NB4 (cell line): ENCODE results near the gene HDGFL2.

ENCODE experiments used
- DNase-seq: peaks from one replicate; pipeline ENCODE4 v3.0.0; 2010; ENCODE audit warnings: low read depth
- H3K4me3 ChIP-seq: one replicate; pipeline ENCODE4 v1.5.1; 2011; ENCODE audit warnings: mild to moderate bottlenecking, low read depth, low read length, moderate library complexity
- MYC ChIP-seq: IDR thresholded peaks from 2 replicates; pipeline ENCODE4 v1.6.1; 2011; ENCODE audit warnings: low read depth, low read length
- POLR2A ChIP-seq: IDR thresholded peaks from 2 replicates; pipeline ENCODE4 v1.6.1; 2011; ENCODE audit warnings: mild to moderate bottlenecking; ENCODE audit not compliant: insufficient read length; ENCODE audit errors: extremely low read depth
- TF ChIP-seq, protein P1 (sequence below): IDR thresholded peaks from 2 replicates; pipeline ENCODE4 v1.6.1; 2011; ENCODE audit warnings: low read depth, low read length
- TF ChIP-seq, protein P2 (sequence below): IDR thresholded peaks from one replicate; pipeline ENCODE4 v1.5.1; 2012; ENCODE audit warnings: low read depth, low read length

HDGFL2 gene

DNA sequence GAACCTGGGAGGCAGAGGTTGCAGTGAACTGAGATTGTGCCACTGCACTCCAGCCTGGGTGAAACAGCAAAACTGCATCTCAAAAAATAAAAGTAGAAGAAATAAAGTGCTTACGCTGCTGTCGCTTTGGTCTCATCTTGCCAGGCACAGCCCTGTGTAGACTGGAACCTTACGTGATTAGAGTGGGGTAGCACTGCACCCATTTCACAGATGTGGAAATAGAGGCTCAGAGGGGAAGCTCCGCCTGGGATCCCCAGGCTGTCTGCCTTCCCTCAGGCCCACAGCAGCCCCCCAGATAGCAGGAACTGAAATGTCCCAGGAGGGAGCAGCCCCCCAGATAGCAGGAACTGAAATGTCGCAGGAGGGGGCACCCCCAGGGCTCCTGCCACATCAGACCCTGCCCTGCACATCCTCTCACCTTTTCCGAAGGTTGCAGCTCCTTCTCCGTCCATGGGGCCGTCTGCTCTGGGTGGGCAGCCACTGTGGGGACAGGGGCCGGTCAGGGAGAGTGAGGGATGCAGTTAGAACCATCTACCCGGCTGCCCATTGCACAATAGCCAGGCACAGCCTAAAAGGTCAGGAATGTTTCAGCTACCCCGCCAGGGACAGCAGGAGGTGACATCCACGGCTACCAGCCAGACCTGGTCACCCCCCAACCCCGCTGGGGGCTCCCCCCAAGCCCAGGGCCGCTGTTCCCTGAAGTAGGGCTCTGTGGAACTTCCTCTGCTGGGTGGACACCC is 44.3 kb downstream of the HDGFL2 start:
- no peak for TF ChIP-seq POLR2A
- no peak for TF ChIP-seq MYC
- TF ChIP-seq, protein P1, sequence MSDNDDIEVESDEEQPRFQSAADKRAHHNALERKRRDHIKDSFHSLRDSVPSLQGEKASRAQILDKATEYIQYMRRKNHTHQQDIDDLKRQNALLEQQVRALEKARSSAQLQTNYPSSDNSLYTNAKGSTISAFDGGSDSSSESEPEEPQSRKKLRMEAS, result no peak
- TF ChIP-seq, protein P2, sequence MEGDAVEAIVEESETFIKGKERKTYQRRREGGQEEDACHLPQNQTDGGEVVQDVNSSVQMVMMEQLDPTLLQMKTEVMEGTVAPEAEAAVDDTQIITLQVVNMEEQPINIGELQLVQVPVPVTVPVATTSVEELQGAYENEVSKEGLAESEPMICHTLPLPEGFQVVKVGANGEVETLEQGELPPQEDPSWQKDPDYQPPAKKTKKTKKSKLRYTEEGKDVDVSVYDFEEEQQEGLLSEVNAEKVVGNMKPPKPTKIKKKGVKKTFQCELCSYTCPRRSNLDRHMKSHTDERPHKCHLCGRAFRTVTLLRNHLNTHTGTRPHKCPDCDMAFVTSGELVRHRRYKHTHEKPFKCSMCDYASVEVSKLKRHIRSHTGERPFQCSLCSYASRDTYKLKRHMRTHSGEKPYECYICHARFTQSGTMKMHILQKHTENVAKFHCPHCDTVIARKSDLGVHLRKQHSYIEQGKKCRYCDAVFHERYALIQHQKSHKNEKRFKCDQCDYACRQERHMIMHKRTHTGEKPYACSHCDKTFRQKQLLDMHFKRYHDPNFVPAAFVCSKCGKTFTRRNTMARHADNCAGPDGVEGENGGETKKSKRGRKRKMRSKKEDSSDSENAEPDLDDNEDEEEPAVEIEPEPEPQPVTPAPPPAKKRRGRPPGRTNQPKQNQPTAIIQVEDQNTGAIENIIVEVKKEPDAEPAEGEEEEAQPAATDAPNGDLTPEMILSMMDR, result no peak

DNA sequence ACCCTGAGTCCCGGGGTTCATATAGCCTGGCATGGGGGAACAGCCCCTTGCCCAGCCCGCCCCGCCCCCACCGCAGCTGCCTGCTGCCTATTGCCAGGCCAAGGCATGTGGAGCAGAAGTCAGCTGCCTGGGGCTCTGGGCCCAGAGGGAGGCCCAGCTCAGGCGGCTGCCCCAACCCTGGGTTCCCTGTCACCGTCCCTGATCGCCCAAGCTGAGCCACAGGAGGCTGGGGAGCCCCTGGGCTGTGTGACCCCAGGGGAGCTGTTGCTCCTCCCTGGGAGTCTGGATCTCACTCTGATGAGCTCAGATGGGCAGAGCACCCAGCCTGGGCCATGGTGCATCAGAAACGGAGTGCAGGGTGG is 44.8 kb downstream of the HDGFL2 start:
- DNase-seq, result peak; percentile 14
- H3K4me3 ChIP-seq, result no peak overlapping the region
- TF ChIP-seq POLR2A (no peak), MYC (no peak)
- TF ChIP-seq, protein P1, result no peak
- TF ChIP-seq, protein P2, result no peak

More for the DNA sequence above, 44.3 kb downstream of the HDGFL2 start:
- H3K4me3 ChIP-seq, result no peak overlapping the region
- DNase-seq, result no peak

DNA sequence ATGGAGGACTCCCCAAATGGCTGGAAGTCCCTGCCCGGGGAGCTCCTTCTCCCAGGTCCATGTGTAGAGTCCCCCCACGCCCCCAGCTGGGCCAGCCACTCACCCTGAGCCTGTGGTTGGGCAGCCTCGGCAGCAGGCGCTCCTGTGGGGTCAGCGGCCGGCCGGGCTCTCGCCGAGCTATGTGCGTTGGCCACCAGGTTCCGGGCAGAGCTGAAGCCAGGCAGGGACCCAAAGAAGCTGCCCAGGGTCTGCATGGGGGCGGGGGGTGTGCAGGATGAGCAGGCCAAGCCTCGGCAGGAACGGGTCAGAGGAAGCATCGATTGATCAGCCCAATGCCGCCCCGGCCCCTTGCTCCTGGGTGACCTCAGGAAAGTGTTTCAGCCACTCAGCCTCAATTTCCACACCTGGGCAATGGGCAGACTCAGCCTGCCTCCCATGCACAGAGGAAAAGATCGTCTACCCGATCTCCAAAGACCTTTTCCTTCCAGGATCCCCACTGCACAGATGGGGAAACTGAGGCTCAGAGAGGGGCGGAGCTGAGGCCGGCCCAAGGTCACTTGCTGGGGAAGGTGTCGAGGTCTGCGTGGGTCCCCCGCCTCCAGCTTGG is 45.5 kb downstream of the HDGFL2 start:
- TF ChIP-seq, protein P2, result no peak
- TF ChIP-seq MYC, result no peak
- TF ChIP-seq POLR2A, result no peak
- TF ChIP-seq, protein P1, result no peak
- no peak for DNase-seq
- H3K4me3 ChIP-seq, result no peak overlapping the region

DNA sequence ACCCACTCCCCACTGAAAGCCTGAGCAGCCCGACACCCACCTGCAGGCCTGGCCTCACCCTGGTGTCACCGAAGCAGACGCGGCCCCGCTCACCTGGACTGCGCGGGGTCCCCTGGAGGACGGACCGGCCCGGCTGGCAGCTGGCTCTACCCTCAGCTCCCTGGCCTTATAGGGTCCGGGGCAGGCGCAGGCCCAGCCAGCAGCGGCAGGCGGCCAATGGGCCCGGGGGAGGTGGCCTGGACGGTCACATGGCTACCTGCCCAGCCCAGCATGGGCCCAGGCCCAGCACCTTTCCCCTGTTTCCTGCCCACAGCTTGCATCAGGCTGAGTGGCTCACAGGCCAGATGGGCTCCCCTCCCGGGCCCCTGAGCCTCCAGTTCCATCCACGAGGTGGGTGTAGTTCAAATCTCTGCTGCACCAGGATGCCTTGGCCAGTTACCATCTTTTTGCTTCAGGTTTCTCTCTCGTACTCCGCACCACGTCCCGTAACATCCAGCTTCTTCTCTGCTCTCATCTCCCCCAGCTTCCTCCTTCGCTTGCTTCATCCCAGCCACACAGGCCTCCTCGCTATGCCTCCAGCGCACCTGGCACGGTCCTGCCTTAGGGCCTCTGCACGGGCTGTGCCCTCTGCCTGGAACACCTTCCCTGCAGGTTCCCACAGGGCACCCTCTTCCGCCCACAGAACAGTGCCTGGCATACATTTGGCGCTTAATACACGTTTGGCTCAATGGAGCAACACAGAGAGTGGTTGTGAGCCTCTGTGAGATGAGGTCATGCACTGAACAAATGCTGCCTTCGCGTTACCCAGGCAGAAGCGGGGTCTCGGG is 46.5 kb downstream of the HDGFL2 start, which contains the start of gene PLIN4:
TSS of gene PLIN4 (minus strand) at position 142 of the 827 bp plus-strand sequence. CDS start 214 bp downstream, outside the sequence.
- TF ChIP-seq POLR2A (no peak), MYC (no peak)
- TF ChIP-seq, protein P1, result no peak
- TF ChIP-seq, protein P2, result no peak
- no peak within 1 kb of the TSS for H3K4me3 ChIP-seq
- DNase-seq, result no peak

DNA sequence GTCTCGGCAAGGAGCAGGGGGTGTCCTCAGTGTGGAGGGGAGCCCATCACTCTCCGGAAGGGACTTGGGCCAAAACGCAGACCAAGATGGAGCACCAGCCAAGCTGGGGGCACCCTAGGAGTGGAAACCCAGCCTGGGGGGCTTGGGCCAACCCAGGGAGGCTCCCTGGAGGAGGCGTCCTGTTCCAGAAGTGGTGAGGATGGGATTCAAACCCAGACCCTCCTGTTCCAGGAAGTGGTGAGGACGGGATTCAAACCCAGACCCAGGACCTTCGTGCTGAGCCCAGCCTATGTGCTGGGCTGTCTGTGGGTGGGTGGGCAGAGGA is 47.0 kb downstream of the HDGFL2 start:
- H3K4me3 ChIP-seq, result no peak overlapping the region
- TF ChIP-seq MYC, result no peak
- TF ChIP-seq, protein P1, result no peak
- TF ChIP-seq, protein P2, result no peak
- TF ChIP-seq POLR2A, result no peak
- no peak for DNase-seq
